Muscle of leg (tissue), 11 donors: ENCODE data around the gene LRMDA. TPM values are rescaled to one million over a fixed set of nuclear protein-coding genes. Genes with fewer than 3 reads are reported as not detected.
A peak's percentile ranks its signal among the peaks of the same experiment; 100 is the strongest.

Experiments
- DNase-seq: peaks from one replicate; pipeline ENCODE4 v3.0.0; 2013
- H3K27ac ChIP-seq: one replicate; pipeline ENCODE4 v1.5.1; 2013; ENCODE audit warnings: mild to moderate bottlenecking, low read length, control low read depth
- H3K27me3 ChIP-seq: one replicate; pipeline ENCODE4 v1.6.1; 2013; ENCODE audit warnings: low read length; ENCODE audit not compliant: control insufficient read depth, insufficient read depth
- H3K36me3 ChIP-seq: one replicate; pipeline ENCODE4 v1.6.1; 2013; ENCODE audit warnings: low read length; ENCODE audit not compliant: control insufficient read depth, insufficient read depth
- H3K4me1 ChIP-seq: one replicate; pipeline ENCODE4 v1.6.1; 2013; ENCODE audit warnings: low read length; ENCODE audit not compliant: control insufficient read depth, insufficient read depth
- H3K4me3 ChIP-seq: one replicate; pipeline ENCODE4 v1.5.1; 2013; ENCODE audit warnings: low read length, control low read depth
- H3K9me3 ChIP-seq: replicated peaks from 2 replicates; pipeline ENCODE4 v1.6.1; 2013; ENCODE audit warnings: low read depth, low read length; ENCODE audit not compliant: control insufficient read depth
- WGBS: methylation state at CpG from one replicate; pipeline ENCODE4 v1.1.5; 2013; ENCODE audit warnings: missing lambda C conversion rate; ENCODE audit not compliant: insufficient coverage; 5-methylcytosine and 5-hydroxymethylcytosine counted together
- polyA plus RNA-seq, 8 donors: library from polyadenylated mRNA; unstranded; fragments of 120-200 nt; gene quantifications; one replicate each; pipeline versions ENCODE4 v1.2.1 to v1.2.3, GENCODE V29; 2013; ENCODE audit warnings: inconsistent platforms in 1 of 8, low replicate concordance in 1 of 8; ENCODE audit not compliant: insufficient read length in 8 of 8, insufficient read depth in 1 of 8
- total RNA-seq: library from RNA; stranded (reverse); fragments of 120-200 nt; gene quantifications from one replicate; pipeline ENCODE4 v1.2.4, GENCODE V29; 2013

LRMDA gene
- total and polyA plus RNA-seq, 9 donors: 4.8 to 7.9 (median 5.7) TPM

DNA sequence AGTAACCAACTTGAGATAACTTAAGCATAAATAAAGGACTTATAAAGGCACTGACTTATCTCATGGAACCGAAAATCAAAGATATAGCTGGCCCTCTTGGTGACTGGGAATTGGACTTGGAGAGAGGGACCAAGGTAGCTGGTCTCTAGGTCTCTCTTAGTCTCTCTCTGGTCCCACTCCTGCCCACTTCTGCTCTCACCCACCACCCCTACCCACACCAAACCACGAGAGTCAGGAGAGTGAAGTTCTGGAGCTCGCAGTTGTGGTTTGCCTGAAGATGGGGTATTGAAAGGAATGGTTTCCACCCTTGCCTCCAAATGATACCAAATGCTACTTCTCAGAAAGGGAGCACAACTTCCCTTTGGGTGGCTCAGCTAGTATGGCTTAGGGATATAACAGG lies 216.3 kb downstream of the LRMDA start:
- peaks cover 7% of the 10 kb centered on the region for H3K4me1 ChIP-seq
- peaks cover under 1% of the 10 kb centered on the region for H3K27me3 ChIP-seq
- DNase-seq: no peak
- H3K4me3 ChIP-seq: no peak overlapping the region
- H3K27ac ChIP-seq: no peak overlapping the region
- H3K36me3 ChIP-seq: no peaks in the 10 kb centered on the region
- H3K9me3 ChIP-seq: no peaks in the 10 kb centered on the region
- WGBS: no CpG with 5 or more reads among the region's 3 CpGs

DNA sequence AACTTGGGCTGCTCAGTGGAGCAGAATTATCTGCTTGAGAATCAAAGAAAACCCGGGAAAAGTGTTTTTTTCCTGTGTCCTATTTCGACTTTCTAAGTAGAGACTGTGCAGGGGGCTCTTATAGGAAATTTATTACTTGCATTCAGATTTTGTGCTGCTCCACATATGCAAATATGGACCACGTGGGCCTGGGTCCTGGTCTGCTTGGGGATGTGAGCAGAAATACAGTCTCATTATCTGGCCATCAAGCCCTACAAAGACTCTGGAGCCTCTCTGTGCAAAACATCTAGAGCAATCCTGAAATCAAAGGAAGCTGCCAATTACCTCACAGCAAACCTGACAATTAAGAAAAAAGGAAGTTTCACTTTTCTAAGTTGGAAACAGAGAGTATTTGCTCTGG lies 216.9 kb downstream of the LRMDA start:
- no peak overlapping the region for H3K27ac ChIP-seq
- H3K4me3 ChIP-seq: no peak overlapping the region
- no peaks in the 10 kb centered on the region for H3K27me3 ChIP-seq
- no peak for DNase-seq
- H3K4me1 ChIP-seq: peaks cover 7% of the 10 kb centered on the region
- WGBS: 70% methylated on average over 2 of the region's 3 CpGs
- no peaks in the 10 kb centered on the region for H3K36me3 ChIP-seq
- no peaks in the 10 kb centered on the region for H3K9me3 ChIP-seq

DNA sequence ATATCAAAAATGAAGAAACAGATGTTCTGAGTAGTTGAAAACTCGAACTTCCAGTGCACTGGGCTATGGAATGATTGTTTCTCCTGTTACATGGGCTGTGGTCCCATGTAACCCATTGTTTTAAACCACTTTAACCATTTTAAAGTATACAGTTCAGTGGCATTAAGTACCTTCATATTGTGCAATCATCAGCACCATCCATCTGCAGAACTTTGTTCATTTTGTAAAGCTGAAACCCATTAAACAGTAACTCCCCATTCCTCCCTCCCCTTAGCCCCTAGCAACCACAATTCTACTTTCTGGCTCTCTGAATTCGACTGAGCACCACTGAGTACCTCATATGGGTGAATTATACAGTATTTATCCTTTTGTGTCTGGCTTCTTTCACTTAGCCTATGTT lies 217.4 kb downstream of the LRMDA start:
- H3K4me1 ChIP-seq: peaks cover 7% of the 10 kb centered on the region
- H3K27me3 ChIP-seq: no peaks in the 10 kb centered on the region
- DNase-seq: no peak
- H3K36me3 ChIP-seq: no peaks in the 10 kb centered on the region
- no peaks in the 10 kb centered on the region for H3K9me3 ChIP-seq
- no peak overlapping the region for H3K27ac ChIP-seq
- no CpG with 5 or more reads among the region's 2 CpGs for WGBS
- H3K4me3 ChIP-seq: no peak overlapping the region

DNA sequence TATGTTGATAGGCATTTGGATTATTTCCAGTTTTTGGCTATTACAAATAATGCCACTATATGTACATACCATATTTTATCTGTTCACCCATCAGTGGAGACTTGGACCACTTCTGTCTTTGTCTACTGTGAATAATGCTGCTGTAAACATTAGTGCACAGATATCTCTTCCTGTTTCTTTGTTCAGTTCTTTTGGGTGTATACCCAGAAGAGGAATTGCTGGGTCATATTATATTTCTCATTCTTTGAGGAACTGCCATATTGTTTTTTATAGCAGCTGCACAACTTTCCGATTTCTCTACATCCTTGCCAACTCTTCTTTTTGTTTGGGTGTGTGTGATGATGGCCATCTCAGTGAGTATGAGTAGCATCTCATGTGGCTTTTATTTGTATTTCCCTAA lies 218.0 kb downstream of the LRMDA start:
- no peak for DNase-seq
- WGBS: no CpG with 5 or more reads among the region's 1 CpG
- H3K4me1 ChIP-seq: peaks cover 7% of the 10 kb centered on the region
- H3K9me3 ChIP-seq: no peaks in the 10 kb centered on the region
- no peak overlapping the region for H3K4me3 ChIP-seq
- no peaks in the 10 kb centered on the region for H3K36me3 ChIP-seq
- no peak overlapping the region for H3K27ac ChIP-seq
- no peaks in the 10 kb centered on the region for H3K27me3 ChIP-seq

DNA sequence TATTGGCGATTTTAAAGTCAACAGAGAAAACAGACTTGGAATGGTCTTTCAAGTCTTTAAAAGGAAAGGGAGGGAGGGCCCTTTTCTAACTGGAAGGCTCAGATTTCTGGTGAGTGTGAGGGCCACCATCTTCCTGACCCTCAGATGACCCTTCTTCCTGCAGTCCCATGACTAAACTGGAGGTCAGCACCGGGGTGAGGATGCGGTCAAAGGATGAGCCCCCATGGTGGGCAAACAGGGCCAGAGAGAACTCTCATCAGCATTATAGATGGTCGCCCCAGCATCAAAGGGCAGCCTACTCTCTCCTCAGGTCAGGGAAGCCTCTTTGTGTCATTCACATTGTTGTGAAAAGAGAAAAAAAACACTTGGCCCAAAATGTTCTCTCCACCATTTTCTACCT lies 219.2 kb downstream of the LRMDA start:
- no CpG with 5 or more reads among the region's 4 CpGs for WGBS
- DNase-seq: no peak
- Histone ChIP-seq H3K27ac (no peak overlapping the region), H3K36me3 (no peaks in the 10 kb centered on the region), H3K27me3 (no peaks in the 10 kb centered on the region), H3K4me3 (no peak overlapping the region), H3K4me1 (peaks cover 10% of the 10 kb centered on the region), H3K9me3 (no peaks in the 10 kb centered on the region)

DNA sequence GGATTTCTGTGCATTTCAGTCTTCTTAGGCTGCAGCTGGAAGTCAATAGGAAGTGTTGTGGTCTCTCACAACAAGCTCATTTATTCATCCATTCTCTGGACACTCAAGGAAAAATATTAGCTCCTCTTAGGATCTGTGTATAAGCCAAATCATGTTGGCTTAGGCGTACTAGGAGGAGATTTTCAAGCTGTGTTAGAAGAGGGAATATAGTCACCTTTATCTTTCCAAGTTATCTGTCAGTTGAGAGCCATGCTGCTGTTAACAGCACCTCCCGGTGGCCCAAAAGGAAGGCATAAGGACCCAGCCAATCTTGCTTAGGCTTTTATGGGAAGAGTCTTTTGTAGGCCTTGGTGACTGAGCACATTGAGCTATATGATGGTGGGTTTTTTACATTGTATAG lies 220.0 kb downstream of the LRMDA start:
- no peak for DNase-seq
- no peak overlapping the region for H3K27ac ChIP-seq
- peaks cover 10% of the 10 kb centered on the region for H3K4me1 ChIP-seq
- no peak overlapping the region for H3K4me3 ChIP-seq
- H3K36me3 ChIP-seq: no peaks in the 10 kb centered on the region
- WGBS: no CpG with 5 or more reads among the region's 2 CpGs
- H3K27me3 ChIP-seq: no peaks in the 10 kb centered on the region
- H3K9me3 ChIP-seq: no peaks in the 10 kb centered on the region

DNA sequence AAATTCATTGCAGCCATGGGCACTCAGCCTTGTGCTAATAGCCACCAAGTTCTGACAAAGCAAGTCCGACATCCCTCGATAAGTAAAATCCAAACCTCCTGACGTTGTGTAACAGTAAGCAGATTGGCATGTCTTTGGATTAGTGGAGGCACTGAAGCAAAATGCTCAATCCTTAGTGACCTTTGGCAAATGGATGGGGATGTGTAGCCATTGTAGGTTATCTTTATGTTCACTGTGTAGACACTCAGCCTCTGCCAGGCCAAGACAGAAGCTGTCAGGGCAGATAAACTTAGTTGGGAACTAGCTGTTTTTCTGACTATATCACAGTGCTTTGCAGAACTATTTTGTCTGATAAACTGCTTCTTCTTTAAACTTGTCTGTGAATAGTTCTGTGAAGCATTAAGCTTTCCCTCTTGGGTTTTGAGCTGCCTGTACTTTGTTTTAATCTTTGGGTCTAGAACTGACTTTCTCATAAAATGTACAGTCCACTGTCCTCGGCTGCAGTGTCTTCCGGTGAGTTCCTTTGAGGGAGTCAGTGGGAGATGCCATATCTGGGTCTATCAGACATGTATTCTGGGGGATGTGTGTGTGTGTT lies 220.8 kb downstream of the LRMDA start:
- 100% methylated on average over 3 of the region's 5 CpGs for WGBS
- Histone ChIP-seq H3K27ac (no peak overlapping the region), H3K9me3 (no peaks in the 10 kb centered on the region), H3K4me1 (peaks cover 6% of the 10 kb centered on the region), H3K4me3 (no peak overlapping the region), H3K27me3 (no peaks in the 10 kb centered on the region), H3K36me3 (no peaks in the 10 kb centered on the region)
- DNase-seq: no peak

DNA sequence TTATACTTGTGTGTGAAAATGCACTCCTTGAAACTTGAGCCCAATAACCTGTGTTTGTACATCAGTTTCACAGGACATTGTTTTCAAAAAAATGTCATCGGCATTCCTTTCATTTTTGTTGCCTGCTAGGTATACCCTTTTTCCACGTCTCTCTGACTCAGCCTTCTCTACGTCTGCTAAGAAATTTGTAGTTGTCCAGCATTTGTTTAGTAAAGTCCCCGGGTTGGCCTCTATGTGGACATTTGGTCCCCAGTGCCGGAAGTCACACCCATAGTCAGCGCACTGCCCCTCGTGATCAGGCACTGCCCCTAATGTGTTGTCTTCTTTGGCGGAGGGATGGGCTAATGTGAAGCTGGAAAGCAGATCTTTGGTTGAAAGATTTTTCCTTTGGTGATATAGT lies 222.3 kb downstream of the LRMDA start:
- Histone ChIP-seq H3K4me1 (peaks cover 3% of the 10 kb centered on the region), H3K4me3 (no peak overlapping the region), H3K27ac (no peak overlapping the region), H3K9me3 (no peaks in the 10 kb centered on the region), H3K36me3 (no peaks in the 10 kb centered on the region), H3K27me3 (peaks cover under 1% of the 10 kb centered on the region)
- no peak for DNase-seq
- 80% methylated on average over 7 of the region's 8 CpGs for WGBS

DNA sequence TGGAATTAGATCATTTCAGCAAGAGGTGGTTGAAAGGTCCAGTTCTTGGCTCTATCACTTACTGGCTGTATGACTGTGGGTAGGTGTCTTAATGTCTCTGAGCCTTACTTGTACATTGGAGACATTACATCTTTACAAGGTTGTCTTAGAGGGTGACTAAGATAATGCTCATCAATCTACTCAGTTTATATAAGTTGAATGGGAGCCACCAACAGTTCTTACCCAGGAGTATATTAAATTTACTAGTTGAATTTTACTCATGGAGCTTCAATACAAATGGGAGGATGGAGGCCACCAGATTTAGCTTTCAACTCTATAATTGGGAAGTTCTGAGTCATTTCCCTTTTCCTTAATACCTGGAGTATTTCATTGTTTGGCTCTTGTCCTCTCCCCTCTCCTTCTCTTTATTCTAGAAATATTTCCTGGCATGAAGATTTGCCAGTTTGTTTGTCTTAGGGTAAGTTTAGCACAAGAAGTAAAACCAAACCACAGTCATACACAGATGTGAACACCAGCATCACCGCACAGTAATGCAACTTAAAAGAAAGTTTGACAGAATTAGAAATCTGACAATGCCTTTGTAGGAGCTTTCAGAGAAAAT lies 222.8 kb downstream of the LRMDA start:
- H3K4me3 ChIP-seq: no peak overlapping the region
- no CpG with 5 or more reads among the region's 1 CpG for WGBS
- no peaks in the 10 kb centered on the region for H3K9me3 ChIP-seq
- peak; percentile 22 for DNase-seq
- peaks cover 3% of the 10 kb centered on the region for H3K27me3 ChIP-seq
- H3K4me1 ChIP-seq: peaks cover 3% of the 10 kb centered on the region
- no peaks in the 10 kb centered on the region for H3K36me3 ChIP-seq
- H3K27ac ChIP-seq: no peak overlapping the region

DNA sequence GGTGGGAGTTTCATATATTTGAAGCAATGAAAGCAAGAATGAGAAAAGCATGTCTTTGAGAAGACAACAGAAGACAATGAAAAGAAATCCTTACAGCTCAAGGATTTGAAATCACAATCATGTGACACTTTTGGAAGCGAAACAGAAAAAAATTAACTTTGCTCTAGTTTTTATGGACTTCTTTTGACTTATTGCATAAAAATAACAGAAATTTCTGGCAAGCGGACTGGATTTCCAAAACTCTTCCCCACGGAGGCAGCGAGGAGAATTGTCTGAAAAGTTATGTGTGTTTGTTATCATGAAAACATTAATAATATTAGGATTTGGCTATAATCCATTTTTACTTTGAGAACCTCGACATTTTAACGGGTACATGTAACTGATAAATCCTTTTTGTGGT lies 223.3 kb downstream of the LRMDA start:
- Histone ChIP-seq H3K27me3 (peaks cover 3% of the 10 kb centered on the region), H3K27ac (no peak overlapping the region), H3K36me3 (no peaks in the 10 kb centered on the region), H3K4me1 (peaks cover 3% of the 10 kb centered on the region), H3K9me3 (no peaks in the 10 kb centered on the region), H3K4me3 (no peak overlapping the region)
- no CpG with 5 or more reads among the region's 6 CpGs for WGBS
- peak; percentile 88 for DNase-seq
